Stimulated activated CD8-positive, alpha-beta memory T cell treated with anti-CD3 and anti-CD28 coated beads, Interleukin-4, amount 100 ng/mL, for 24 hours (primary cell): ENCODE results near the gene GIGYF1.
"Not testable (repeated sequence)": the region's sequence is repeated elsewhere in the genome, so short reads cannot be mapped to it uniquely, and the experiment has no call there.

Experiments
- DNase-seq: peaks from one replicate; pipeline ENCODE4 v3.0.0-alpha.2; 2020; ENCODE audit warnings: low read depth

Gene GIGYF1

GRCh38 chr7:100671353-100672327, 22.4 kb downstream of the GIGYF1 start:
- DNase-seq = no peak

- no peak for DNase-seq
Measured at GRCh38 chr7:100670074-100670473, 24.0 kb downstream of the GIGYF1 start.

GRCh38 chr7:100669106-100669505, 24.9 kb downstream of the GIGYF1 start:
- DNase-seq = not testable (repeated sequence)

GRCh38 chr7:100668069-100668449, 26.0 kb downstream of the GIGYF1 start:
- no peak for DNase-seq

- no peak for DNase-seq
Measured at GRCh38 chr7:100667331-100668068, 26.6 kb downstream of the GIGYF1 start.

GRCh38 chr7:100665168-100665726, 28.8 kb downstream of the GIGYF1 start:
- no peak for DNase-seq

GRCh38 chr7:100662194-100662776, 31.8 kb downstream of the GIGYF1 start:
- not testable (repeated sequence) for DNase-seq

- DNase-seq = peak; percentile 48
Measured at GRCh38 chr7:100655908-100656674, 38.0 kb downstream of the GIGYF1 start, which contains the start of gene ACTL6B. Gene ACTL6B, minus strand, starts transcription at chr7:100656448. Its CDS starts 94 bp downstream, at chr7:100656354.

GRCh38 chr7:100654908-100655831, 38.9 kb downstream of the GIGYF1 start:
- DNase-seq = no peak

- DNase-seq = no peak
Measured at GRCh38 chr7:100649826-100650565, 44.1 kb downstream of the GIGYF1 start.

- peak; percentile 12 for DNase-seq
Measured at GRCh38 chr7:100642534-100642907, 51.5 kb downstream of the GIGYF1 start.

GRCh38 chr7:100641860-100642533, 52.1 kb downstream of the GIGYF1 start:
- no peak for DNase-seq

GRCh38 chr7:100641463-100641859, 52.6 kb downstream of the GIGYF1 start, which contains the start of gene TFR2:
Gene TFR2, minus strand, starts transcription at chr7:100641552. Its CDS starts 43 bp downstream, at chr7:100641509.
- no peak for DNase-seq

- DNase-seq = no peak
Measured at GRCh38 chr7:100640517-100641440, 53.3 kb downstream of the GIGYF1 start.

- DNase-seq = no peak
Measured at GRCh38 chr7:100639995-100640516, 54.0 kb downstream of the GIGYF1 start.

GRCh38 chr7:100632951-100633717, 60.9 kb downstream of the GIGYF1 start:
- peak; percentile 57 for DNase-seq

- DNase-seq = no peak
Measured at GRCh38 chr7:100630066-100630465, 64.0 kb downstream of the GIGYF1 start.
